GM23338 (cell line): ENCODE data around the gene SLC15A5. TPM values are rescaled to one million over a fixed set of nuclear protein-coding genes. Genes with fewer than 3 reads are reported as not detected.

Source experiments
- CREB1 ChIP-seq: fragments of 250-450 bp; sonication (Bioruptor Pico); IDR thresholded peaks from 2 replicates; pipeline ENCODE4 v1.5.0; 2020; ENCODE audit warnings: low read depth, mild to moderate bottlenecking, moderate library complexity
- CTCF ChIP-seq, 2 experiments: fragments of 200-600 bp in 1 of 2; sonication (generic) in 1 of 2; conservative IDR thresholded peaks; 2 replicates each; pipeline versions ENCODE4 v1.5.1 to v1.6.1; 2016 to 2017; ENCODE audit warnings: antibody characterized with exemption in 2 of 2, low read depth in 2 of 2, mild to moderate bottlenecking in 2 of 2, moderate library complexity in 1 of 2
- ETS1 ChIP-seq: IDR thresholded peaks from 2 replicates; pipeline ENCODE4 v1.6.1; 2016; ENCODE audit warnings: antibody characterized with exemption
- EZH2phosphoT487 ChIP-seq: fragments of 200-600 bp; sonication (generic); IDR thresholded peaks from one replicate; pipeline ENCODE4 v1.8.1; 2018; ENCODE audit warnings: antibody characterized with exemption; ENCODE audit not compliant: unreplicated experiment
- JUNB ChIP-seq: IDR thresholded peaks from one replicate; pipeline ENCODE4 v1.6.1; 2016; ENCODE audit warnings: antibody characterized with exemption; ENCODE audit not compliant: unreplicated experiment
- NANOG ChIP-seq: IDR thresholded peaks from 2 replicates; pipeline ENCODE4 v1.6.1; 2016; ENCODE audit warnings: antibody characterized with exemption, borderline replicate concordance
- POLR2AphosphoS5 ChIP-seq: IDR thresholded peaks from 2 replicates; pipeline ENCODE4 v1.6.1; 2016; ENCODE audit warnings: antibody characterized with exemption, low read depth
- STAT1 ChIP-seq: IDR thresholded peaks from one replicate; pipeline ENCODE4 v1.6.1; 2016; ENCODE audit warnings: antibody characterized with exemption; ENCODE audit not compliant: unreplicated experiment
- ZNF331 ChIP-seq: fragments of 250-450 bp; sonication (Bioruptor Pico); IDR thresholded peaks from 2 replicates; pipeline ENCODE4 v1.5.0; 2020; ENCODE audit warnings: low read depth, mild to moderate bottlenecking, moderate library complexity
- ZNF462 ChIP-seq: fragments of 250-450 bp; sonication (Bioruptor Pico); IDR thresholded peaks from 2 replicates; pipeline ENCODE4 v1.5.0; 2020; ENCODE audit warnings: mild to moderate bottlenecking, moderate library complexity
- polyA plus RNA-seq: library from polyadenylated mRNA; unstranded; fragments of >200 nt; fragmentation: Nextera tagmentation; extraction: Ambion mirVana; gene quantifications from 2 replicates; pipeline ENCODE4 v1.2.1, GENCODE V29; 2016
- total RNA-seq: library from RNA; depleted of rRNA; stranded (reverse); fragments of >200 nt; shearing (Covaris generic); gene quantifications from 2 replicates; pipeline ENCODE4 v1.2.3, GENCODE V29; 2014

SLC15A5 gene
- total and polyA plus RNA-seq, 2 experiments from 2014 or later, result not detected

DNA sequence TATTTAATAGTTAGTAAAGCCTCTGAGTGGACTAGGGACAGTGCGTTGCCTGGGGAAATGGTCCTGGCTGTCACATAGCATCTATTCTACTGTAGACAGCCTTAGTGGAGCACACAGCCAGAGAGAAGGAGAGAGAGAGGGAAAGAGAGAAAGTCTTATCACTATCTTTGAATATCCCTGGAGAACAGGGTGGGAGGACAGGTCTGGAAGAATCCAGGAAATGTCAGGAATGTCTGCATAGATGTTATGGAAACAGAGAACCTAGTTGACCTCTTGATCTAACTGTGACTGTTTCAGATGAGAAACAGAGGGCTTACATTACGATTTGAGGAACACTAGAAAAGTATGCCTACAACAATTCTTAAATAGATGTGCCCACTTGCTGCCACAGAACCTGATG, 92.8 kb downstream of the SLC15A5 start (continued):
- TF ChIP-seq ZNF462 (no peak), JUNB (no peak), ZNF331 (CRISPR knock-in tag) (no peak), EZH2phosphoT487 (no peak), NANOG (no peak), POLR2AphosphoS5 (no peak), STAT1 (no peak), ETS1 (no peak), CTCF (conservative IDR thresholded peaks at IDR 0.05; ENCODE audit: low read depth in 2 of 2) (no peak), CREB1 (no peak)
